Smooth muscle cell (in vitro differentiated cells): Measurements from ENCODE around the gene SPINDOC. TPM values are rescaled to one million over a fixed set of nuclear protein-coding genes. Genes with fewer than 3 reads are reported as not detected.

Experiments
- DNase-seq: peaks from one replicate; lab custom pipeline; 2025; ENCODE audit not compliant: unreplicated experiment; lab: John Stamatoyannopoulos, UW
- H2AFZ ChIP-seq: fragments of 200-600 bp; sonication (generic); 2 replicates; pipeline ENCODE4 v1.6.0; 2016; ENCODE audit warnings: antibody characterized with exemption, low read depth, mild to moderate bottlenecking
- H3F3A ChIP-seq: fragments of 200-600 bp; sonication (generic); 2 replicates; pipeline ENCODE4 v1.6.0; 2017; ENCODE audit warnings: antibody characterized with exemption, low read depth
- H3K27ac ChIP-seq: fragments of 200-600 bp; sonication (generic); 2 replicates; pipeline ENCODE4 v1.5.1; 2016; ENCODE audit warnings: low read depth, mild to moderate bottlenecking
- H3K27me3 ChIP-seq: fragments of 200-600 bp; sonication (generic); 2 replicates; pipeline ENCODE4 v1.6.1; 2016; ENCODE audit warnings: low read depth, mild to moderate bottlenecking
- H3K36me3 ChIP-seq: fragments of 200-600 bp; sonication (generic); 2 replicates; pipeline ENCODE4 v1.5.1; 2016; ENCODE audit warnings: low read depth
- H3K4me1 ChIP-seq: fragments of 200-600 bp; sonication (generic); 2 replicates; pipeline ENCODE4 v1.5.1; 2016; ENCODE audit warnings: low read depth
- H3K4me2 ChIP-seq: fragments of 200-600 bp; sonication (generic); 2 replicates; pipeline ENCODE4 v1.6.0; 2016; ENCODE audit warnings: mild to moderate bottlenecking
- H3K4me3 ChIP-seq: fragments of 200-600 bp; sonication (generic); 2 replicates; pipeline ENCODE4 v1.5.1; 2016; ENCODE audit warnings: mild to moderate bottlenecking
- H3K79me2 ChIP-seq: fragments of 200-600 bp; sonication (generic); 2 replicates; pipeline ENCODE4 v1.6.0; 2016; ENCODE audit warnings: low read depth, mild to moderate bottlenecking
- H3K9ac ChIP-seq: fragments of 200-600 bp; sonication (generic); 2 replicates; pipeline ENCODE4 v1.6.0; 2016; ENCODE audit warnings: low read depth
- H3K9me3 ChIP-seq: fragments of 200-600 bp; sonication (generic); replicated peaks from 2 replicates; pipeline ENCODE4 v1.5.1; 2016; ENCODE audit warnings: low read depth
- H4K20me1 ChIP-seq: fragments of 200-600 bp; sonication (generic); 2 replicates; pipeline ENCODE4 v1.6.0; 2016; ENCODE audit warnings: low read depth
- CTCF ChIP-seq: fragments of 200-600 bp; sonication (generic); IDR thresholded peaks from 2 replicates; pipeline ENCODE4 v1.5.1; 2017; ENCODE audit warnings: borderline replicate concordance, mild to moderate bottlenecking, antibody characterized with exemption; ENCODE audit not compliant: insufficient read depth, poor library complexity, severe bottlenecking
- WGBS: methylation state at CpG from one replicate; pipeline ENCODE4 v1.1.7; 2016; ENCODE audit warnings: low lambda C conversion rate; 5-methylcytosine and 5-hydroxymethylcytosine counted together
- polyA plus RNA-seq: library from polyadenylated mRNA; unstranded; fragments of >200 nt; fragmentation: Nextera tagmentation; extraction: Ambion mirVana; gene quantifications from 2 replicates; pipeline ENCODE4 v1.2.1, GENCODE V29; 2016
- total RNA-seq: library from RNA; depleted of rRNA; stranded (reverse); fragments of >200 nt; gene quantifications from 2 replicates; pipeline ENCODE4 v1.2.3, GENCODE V29; 2014

Gene SPINDOC
- total and polyA plus RNA-seq, 2 experiments from 2014 or later = 13.6 to 13.7 TPM

DNA sequence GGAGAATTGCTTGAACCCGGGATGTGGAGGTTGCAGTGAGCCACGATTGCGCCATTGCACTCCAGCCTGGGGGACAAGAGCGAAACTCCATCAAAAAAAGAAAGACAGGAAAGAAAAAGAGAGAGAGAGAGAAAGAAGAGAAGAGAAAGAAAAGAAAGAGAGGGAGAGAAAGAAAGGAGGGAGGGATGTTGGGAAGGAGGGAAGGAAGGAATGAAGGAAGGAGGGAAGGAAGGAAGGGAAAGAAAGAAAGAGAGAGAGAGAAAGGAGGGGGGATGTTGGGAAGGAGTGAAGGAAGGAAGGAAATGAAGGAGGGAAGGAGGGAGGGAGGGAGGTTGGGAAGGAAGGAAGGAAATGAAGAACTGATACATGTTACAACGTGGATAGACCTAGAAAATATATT is 12.3 kb upstream of the SPINDOC start:
- Histone ChIP-seq H3K27ac (no peak overlapping the region), H3K9ac (no peak overlapping the region), H3F3A (no peaks in the 10 kb centered on the region), H3K9me3 (no peaks in the 10 kb centered on the region), H2AFZ (no peak overlapping the region), H3K79me2 (no peaks in the 10 kb centered on the region), H4K20me1 (no peaks in the 10 kb centered on the region), H3K36me3 (no peaks in the 10 kb centered on the region), H3K4me3 (no peak overlapping the region), H3K4me2 (no peak overlapping the region), H3K27me3 (no peaks in the 10 kb centered on the region), H3K4me1 (no peaks in the 10 kb centered on the region)
- DNase-seq = no peak
- 97% methylated on average over 5 of the region's 5 CpGs for WGBS
- TF ChIP-seq CTCF = no peak

DNA sequence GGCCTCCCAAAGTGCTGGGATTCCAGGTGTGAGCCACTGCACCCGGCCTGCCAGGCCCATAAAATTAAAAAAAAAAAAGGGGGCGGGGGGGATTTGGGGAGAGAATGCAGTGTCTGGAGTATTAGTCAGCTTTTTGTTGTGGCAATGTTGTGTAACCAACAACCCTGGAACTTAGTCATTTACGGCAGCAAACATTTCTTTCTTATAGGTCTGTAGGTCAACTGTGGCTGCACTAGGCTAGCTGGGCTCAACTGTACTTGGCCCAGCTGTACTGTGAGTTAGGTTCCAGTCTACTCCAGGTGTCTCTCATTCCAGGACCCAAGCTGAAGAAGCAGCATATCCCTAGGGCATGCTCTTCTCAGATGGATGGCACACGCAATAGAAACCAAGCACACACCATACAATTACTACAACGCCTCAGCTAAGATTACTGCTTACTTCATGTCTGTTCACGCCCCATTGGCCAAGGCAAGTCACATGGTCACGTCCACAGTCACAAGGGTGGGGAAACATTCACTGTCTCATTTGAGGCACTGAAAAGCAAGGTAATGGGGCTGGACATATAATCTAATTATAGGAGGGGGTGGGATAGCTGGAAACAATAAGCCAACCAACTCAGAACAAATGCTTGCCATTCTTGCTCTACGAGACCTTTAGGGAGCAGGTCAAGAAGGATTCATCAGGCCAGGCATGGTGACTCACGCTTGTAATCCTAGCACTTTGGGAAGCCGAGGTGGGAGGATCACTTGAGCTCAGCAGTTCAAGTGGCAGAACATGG is 10.4 kb upstream of the SPINDOC start:
- 32% methylated on average over 10 of the region's 10 CpGs for WGBS
- no peaks in the 10 kb centered on the region for H4K20me1 ChIP-seq
- no peak for DNase-seq
- no peaks in the 10 kb centered on the region for H3K9me3 ChIP-seq
- H3K79me2 ChIP-seq = no peaks in the 10 kb centered on the region
- no peak overlapping the region for H2AFZ ChIP-seq
- H3F3A ChIP-seq = no peaks in the 10 kb centered on the region
- H3K4me2 ChIP-seq = peak overlapping the region; percentile 2
- no peak for TF ChIP-seq CTCF
- peak overlapping the region; percentile 7 for H3K9ac ChIP-seq
- H3K27ac ChIP-seq = peak overlapping the region; percentile 64
- H3K36me3 ChIP-seq = no peaks in the 10 kb centered on the region
- H3K4me3 ChIP-seq = no peak overlapping the region
- no peaks in the 10 kb centered on the region for H3K4me1 ChIP-seq
- no peaks in the 10 kb centered on the region for H3K27me3 ChIP-seq

- no peak for DNase-seq
- 79% methylated on average over 6 of the region's 6 CpGs for WGBS
Observed at GRCh38 chr11:63804259-63804658, 9.0 kb upstream of the SPINDOC start.

More at GRCh38 chr11:63804259-63804658, 9.0 kb upstream of the SPINDOC start:
- H3K4me3 ChIP-seq = no peak overlapping the region
- H3K27me3 ChIP-seq = no peaks in the 10 kb centered on the region
- H3K79me2 ChIP-seq = no peaks in the 10 kb centered on the region
- no peak for TF ChIP-seq CTCF
- no peaks in the 10 kb centered on the region for H3K9me3 ChIP-seq
- H2AFZ ChIP-seq = no peak overlapping the region
- H3K4me1 ChIP-seq = no peaks in the 10 kb centered on the region
- H3F3A ChIP-seq = no peaks in the 10 kb centered on the region
- no peaks in the 10 kb centered on the region for H3K36me3 ChIP-seq
- no peak overlapping the region for H3K9ac ChIP-seq
- H3K4me2 ChIP-seq = no peak overlapping the region
- H4K20me1 ChIP-seq = no peaks in the 10 kb centered on the region
- H3K27ac ChIP-seq = peak overlapping the region; percentile 64
